PC-9 (cell line): ENCODE data around the gene CUTC.

Experiments used
- EZH2 ChIP-seq: fragments of 200-600 bp; sonication (generic); IDR thresholded peaks from 2 replicates; pipeline ENCODE4 v1.8.0; 2017; ENCODE audit warnings: antibody characterized with exemption, low read depth
- TF ChIP-seq, protein P1 (sequence below): fragments of 200-600 bp; sonication (generic); conservative IDR thresholded peaks from 2 replicates; pipeline ENCODE4 v1.6.1; 2017; ENCODE audit warnings: mixed run types, antibody characterized with exemption, mild to moderate bottlenecking, moderate library complexity

DNA sequence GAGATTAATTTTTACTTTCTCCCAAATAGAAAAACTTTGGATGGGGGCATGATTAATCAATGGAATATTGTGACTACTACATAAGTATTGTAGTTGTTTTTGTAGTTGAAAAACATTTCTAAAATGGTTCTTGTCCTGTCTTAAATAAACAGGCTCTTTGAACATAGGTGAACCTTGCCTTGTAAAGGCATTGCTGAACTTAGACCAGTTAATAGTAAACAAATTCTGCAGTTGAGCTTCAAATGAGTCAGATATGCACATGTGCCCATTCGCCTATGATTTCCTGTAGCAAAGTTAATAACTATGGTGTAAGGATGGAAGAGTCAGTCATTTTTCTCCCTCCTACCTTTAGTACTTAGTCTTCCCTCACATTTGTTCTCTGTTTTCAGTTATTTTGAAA is 22.6 kb downstream of the CUTC start:
- TF ChIP-seq, protein P1, sequence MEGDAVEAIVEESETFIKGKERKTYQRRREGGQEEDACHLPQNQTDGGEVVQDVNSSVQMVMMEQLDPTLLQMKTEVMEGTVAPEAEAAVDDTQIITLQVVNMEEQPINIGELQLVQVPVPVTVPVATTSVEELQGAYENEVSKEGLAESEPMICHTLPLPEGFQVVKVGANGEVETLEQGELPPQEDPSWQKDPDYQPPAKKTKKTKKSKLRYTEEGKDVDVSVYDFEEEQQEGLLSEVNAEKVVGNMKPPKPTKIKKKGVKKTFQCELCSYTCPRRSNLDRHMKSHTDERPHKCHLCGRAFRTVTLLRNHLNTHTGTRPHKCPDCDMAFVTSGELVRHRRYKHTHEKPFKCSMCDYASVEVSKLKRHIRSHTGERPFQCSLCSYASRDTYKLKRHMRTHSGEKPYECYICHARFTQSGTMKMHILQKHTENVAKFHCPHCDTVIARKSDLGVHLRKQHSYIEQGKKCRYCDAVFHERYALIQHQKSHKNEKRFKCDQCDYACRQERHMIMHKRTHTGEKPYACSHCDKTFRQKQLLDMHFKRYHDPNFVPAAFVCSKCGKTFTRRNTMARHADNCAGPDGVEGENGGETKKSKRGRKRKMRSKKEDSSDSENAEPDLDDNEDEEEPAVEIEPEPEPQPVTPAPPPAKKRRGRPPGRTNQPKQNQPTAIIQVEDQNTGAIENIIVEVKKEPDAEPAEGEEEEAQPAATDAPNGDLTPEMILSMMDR = no peak
- no peak for TF ChIP-seq EZH2
